SK-N-SH treated with all-trans-retinoic acid at 6 μM for 48 hours (cell line): ENCODE results near the gene YPEL5.

Source experiments
- ATAC-seq: fragments of 200-7000 bp; cut with Tn5 transposase; 3 replicates; pipeline ENCODE4 v1.9.1; 2020; ENCODE audit warnings: mild to moderate bottlenecking, moderate library complexity
- ARNTL ChIP-seq: fragments of 450-650 bp; formaldehyde crosslinking; IDR thresholded peaks from 2 replicates; pipeline ENCODE4 v1.5.0; 2020; ENCODE audit warnings: low read depth, mild to moderate bottlenecking, moderate library complexity, borderline replicate concordance
- BACH2 ChIP-seq: fragments of 250-450 bp; sonication (Bioruptor Pico); IDR thresholded peaks from 2 replicates; pipeline ENCODE4 v1.9.0; 2021; ENCODE audit warnings: mild to moderate bottlenecking, borderline replicate concordance
- CREB5 ChIP-seq: fragments of 250-450 bp; sonication (Bioruptor Pico); IDR thresholded peaks from 2 replicates; pipeline ENCODE4 v1.5.1; 2020; ENCODE audit warnings: low read depth, mild to moderate bottlenecking, moderate library complexity
- CSDC2 ChIP-seq: fragments of 250-450 bp; sonication (Bioruptor Pico); IDR thresholded peaks from 2 replicates; pipeline ENCODE4 v1.5.0; 2020; ENCODE audit warnings: mild to moderate bottlenecking, moderate library complexity
- CSRNP3 ChIP-seq: fragments of 250-450 bp; sonication (Bioruptor Pico); IDR thresholded peaks from 2 replicates; pipeline ENCODE4 v1.5.1; 2021; ENCODE audit warnings: mild to moderate bottlenecking, moderate library complexity
- GLIS3 ChIP-seq: fragments of 250-450 bp; sonication (Bioruptor Pico); IDR thresholded peaks from 2 replicates; pipeline ENCODE4 v1.5.0; 2020; ENCODE audit warnings: mild to moderate bottlenecking, moderate library complexity
- OSR1 ChIP-seq: fragments of 250-450 bp; sonication (Bioruptor Pico); IDR thresholded peaks from 2 replicates; pipeline ENCODE4 v1.8.0; 2022; ENCODE audit warnings: moderate library complexity, mild to moderate bottlenecking, inconsistent platforms
- PATZ1 ChIP-seq: fragments of 250-450 bp; sonication (Bioruptor Pico); IDR thresholded peaks from 2 replicates; pipeline ENCODE4 v1.8.0; 2020; ENCODE audit warnings: mild to moderate bottlenecking, moderate library complexity, borderline replicate concordance
- POU6F1 ChIP-seq: fragments of 250-450 bp; sonication (Bioruptor Pico); IDR thresholded peaks from 2 replicates; pipeline ENCODE4 v1.8.0; 2021; ENCODE audit warnings: low read depth, mild to moderate bottlenecking, moderate library complexity, borderline replicate concordance
- RARB ChIP-seq: fragments of 250-450 bp; sonication (Bioruptor Pico); IDR thresholded peaks from 2 replicates; pipeline ENCODE4 v1.8.0; 2021; ENCODE audit warnings: mild to moderate bottlenecking, moderate library complexity
- SNAI2 ChIP-seq: fragments of 250-450 bp; sonication (Bioruptor Pico); IDR thresholded peaks from 2 replicates; pipeline ENCODE4 v1.5.0; 2020; ENCODE audit warnings: mild to moderate bottlenecking, moderate library complexity
- TCF4 ChIP-seq: fragments of 250-450 bp; sonication (Bioruptor Pico); IDR thresholded peaks from 2 replicates; pipeline ENCODE4 v1.8.0; 2021; ENCODE audit warnings: mild to moderate bottlenecking, moderate library complexity, borderline replicate concordance
- TOX ChIP-seq: fragments of 250-450 bp; sonication (Bioruptor Pico); IDR thresholded peaks from 2 replicates; pipeline ENCODE4 v1.8.0; 2021; ENCODE audit warnings: mild to moderate bottlenecking, moderate library complexity, borderline replicate concordance
- TSHZ2 ChIP-seq: fragments of 250-450 bp; sonication (Bioruptor Pico); IDR thresholded peaks from 2 replicates; pipeline ENCODE4 v1.5.0; 2020; ENCODE audit warnings: mild to moderate bottlenecking, moderate library complexity
- ZC3H10 ChIP-seq: fragments of 250-450 bp; sonication (Bioruptor Pico); IDR thresholded peaks from 2 replicates; pipeline ENCODE4 v1.5.1; 2021; ENCODE audit warnings: mild to moderate bottlenecking, moderate library complexity
- ZFP30 ChIP-seq: fragments of 450-650 bp; formaldehyde crosslinking; IDR thresholded peaks from 2 replicates; pipeline ENCODE4 v1.5.0; 2022; ENCODE audit warnings: mild to moderate bottlenecking, moderate library complexity
- ZNF565 ChIP-seq: fragments of 450-650 bp; formaldehyde crosslinking; conservative IDR thresholded peaks from 2 replicates; pipeline ENCODE4 v1.5.0; 2020; ENCODE audit warnings: low read depth, mild to moderate bottlenecking, moderate library complexity
- ZNF70 ChIP-seq: fragments of 450-650 bp; formaldehyde crosslinking; IDR thresholded peaks from 2 replicates; pipeline ENCODE4 v1.5.0; 2020; ENCODE audit warnings: mild to moderate bottlenecking, moderate library complexity
- ZNF8 ChIP-seq: fragments of 450-650 bp; formaldehyde crosslinking; IDR thresholded peaks from 2 replicates; pipeline ENCODE4 v1.5.0; 2020; ENCODE audit warnings: mild to moderate bottlenecking, moderate library complexity

YPEL5 gene

GRCh38 chr2:30155889-30156658 lies 9.3 kb downstream of the YPEL5 start (continued):
- no peak for TF ChIP-seq TSHZ2
- TF ChIP-seq PATZ1 (CRISPR knock-in tag) = no peak
- TF ChIP-seq GLIS3 = no peak
- TF ChIP-seq RARB (CRISPR knock-in tag) = no peak
- TF ChIP-seq ZNF565 = no peak
- no peak for TF ChIP-seq TCF4 (CRISPR knock-in tag)
- TF ChIP-seq ZFP30 (CRISPR knock-in tag) = no peak

- TF ChIP-seq ZNF70 (CRISPR knock-in tag) = no peak
- ATAC-seq = no peak
Measured at GRCh38 chr2:30157616-30158015, 10.8 kb downstream of the YPEL5 start.

GRCh38 chr2:30159766-30160165 lies 13.0 kb downstream of the YPEL5 start:
- no peak for ATAC-seq
- TF ChIP-seq ZNF70 (CRISPR knock-in tag) (no peak), RARB (CRISPR knock-in tag) (no peak), POU6F1 (CRISPR knock-in tag) (no peak), OSR1 (CRISPR knock-in tag) (no peak), CSDC2 (no peak), SNAI2 (CRISPR knock-in tag) (no peak)

- ATAC-seq = no peak
- no peak for TF ChIP-seq ZNF70 (CRISPR knock-in tag)
- no peak for TF ChIP-seq PATZ1 (CRISPR knock-in tag)
- no peak for TF ChIP-seq ZC3H10
- no peak for TF ChIP-seq ZNF8 (CRISPR knock-in tag)
- no peak for TF ChIP-seq TOX (CRISPR knock-in tag)
- no peak for TF ChIP-seq TCF4 (CRISPR knock-in tag)
- TF ChIP-seq GLIS3 = no peak
- TF ChIP-seq BACH2 (CRISPR knock-in tag) = no peak
- no peak for TF ChIP-seq ARNTL (CRISPR knock-in tag)
- no peak for TF ChIP-seq TSHZ2
- no peak for TF ChIP-seq CSRNP3 (CRISPR knock-in tag)
- no peak for TF ChIP-seq CREB5 (CRISPR knock-in tag)
Measured at GRCh38 chr2:30161929-30162706, 15.3 kb downstream of the YPEL5 start.
